NB4 (cell line): ENCODE results near the gene PCNX2.

Experiments used
- DNase-seq: peaks from one replicate; pipeline ENCODE4 v3.0.0; 2010; ENCODE audit warnings: low read depth
- H3K4me3 ChIP-seq: one replicate; pipeline ENCODE4 v1.5.1; 2011; ENCODE audit warnings: mild to moderate bottlenecking, low read depth, low read length, moderate library complexity
- MYC ChIP-seq: IDR thresholded peaks from 2 replicates; pipeline ENCODE4 v1.6.1; 2011; ENCODE audit warnings: low read depth, low read length
- POLR2A ChIP-seq: IDR thresholded peaks from 2 replicates; pipeline ENCODE4 v1.6.1; 2011; ENCODE audit warnings: mild to moderate bottlenecking; ENCODE audit not compliant: insufficient read length; ENCODE audit errors: extremely low read depth
- TF ChIP-seq, protein P1 (sequence below): IDR thresholded peaks from one replicate; pipeline ENCODE4 v1.5.1; 2012; ENCODE audit warnings: low read depth, low read length
- TF ChIP-seq, protein P2 (sequence below): IDR thresholded peaks from 2 replicates; pipeline ENCODE4 v1.6.1; 2011; ENCODE audit warnings: low read depth, low read length

The PCNX2 gene

DNA sequence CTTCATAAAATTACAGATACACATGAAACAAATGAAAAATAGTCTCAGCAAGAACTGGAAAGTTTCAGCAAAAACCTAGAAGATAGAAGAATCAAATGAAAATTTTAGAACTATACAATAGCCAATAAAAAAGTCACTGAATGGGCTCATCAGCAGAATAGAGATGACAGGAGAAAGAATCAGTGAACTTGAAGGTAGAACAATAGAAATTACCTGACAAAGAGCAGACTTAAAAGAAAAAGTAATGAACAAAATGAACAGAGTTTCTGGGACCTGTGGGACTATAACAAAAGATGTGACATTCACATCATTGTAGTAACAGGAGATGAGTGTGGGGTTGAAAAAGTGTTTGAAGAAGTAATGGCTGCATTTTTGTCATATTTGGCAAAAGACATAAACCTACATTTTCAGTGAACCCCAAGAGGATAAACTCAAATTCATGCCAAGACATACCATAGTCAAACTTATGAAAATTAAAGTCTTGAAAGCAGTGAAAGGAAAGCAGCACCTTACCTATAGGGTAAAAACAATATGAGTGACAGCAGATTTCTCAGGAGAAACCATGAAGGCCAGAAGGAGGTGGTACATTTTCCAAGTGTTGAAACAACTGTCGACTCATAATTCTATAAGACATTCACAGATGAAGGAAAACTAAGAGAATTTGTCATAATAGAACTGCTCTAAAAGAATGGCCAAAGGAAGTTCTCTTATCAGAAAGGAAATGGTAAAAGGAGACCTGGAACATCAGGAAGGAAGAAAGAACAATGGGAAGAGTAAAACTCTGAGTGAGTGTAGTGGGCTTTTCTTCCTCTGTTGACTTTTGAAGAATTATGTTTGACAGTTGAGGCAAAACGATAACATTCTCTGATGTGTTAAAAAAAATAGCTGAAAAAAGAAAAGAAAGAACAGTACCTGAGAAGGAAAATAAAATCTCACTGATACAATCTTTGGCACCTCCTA lies 321.6 kb downstream of the PCNX2 start:
- no peak for TF ChIP-seq POLR2A
- no peak for TF ChIP-seq MYC
- TF ChIP-seq, protein P1, sequence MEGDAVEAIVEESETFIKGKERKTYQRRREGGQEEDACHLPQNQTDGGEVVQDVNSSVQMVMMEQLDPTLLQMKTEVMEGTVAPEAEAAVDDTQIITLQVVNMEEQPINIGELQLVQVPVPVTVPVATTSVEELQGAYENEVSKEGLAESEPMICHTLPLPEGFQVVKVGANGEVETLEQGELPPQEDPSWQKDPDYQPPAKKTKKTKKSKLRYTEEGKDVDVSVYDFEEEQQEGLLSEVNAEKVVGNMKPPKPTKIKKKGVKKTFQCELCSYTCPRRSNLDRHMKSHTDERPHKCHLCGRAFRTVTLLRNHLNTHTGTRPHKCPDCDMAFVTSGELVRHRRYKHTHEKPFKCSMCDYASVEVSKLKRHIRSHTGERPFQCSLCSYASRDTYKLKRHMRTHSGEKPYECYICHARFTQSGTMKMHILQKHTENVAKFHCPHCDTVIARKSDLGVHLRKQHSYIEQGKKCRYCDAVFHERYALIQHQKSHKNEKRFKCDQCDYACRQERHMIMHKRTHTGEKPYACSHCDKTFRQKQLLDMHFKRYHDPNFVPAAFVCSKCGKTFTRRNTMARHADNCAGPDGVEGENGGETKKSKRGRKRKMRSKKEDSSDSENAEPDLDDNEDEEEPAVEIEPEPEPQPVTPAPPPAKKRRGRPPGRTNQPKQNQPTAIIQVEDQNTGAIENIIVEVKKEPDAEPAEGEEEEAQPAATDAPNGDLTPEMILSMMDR, result no peak
- TF ChIP-seq, protein P2, sequence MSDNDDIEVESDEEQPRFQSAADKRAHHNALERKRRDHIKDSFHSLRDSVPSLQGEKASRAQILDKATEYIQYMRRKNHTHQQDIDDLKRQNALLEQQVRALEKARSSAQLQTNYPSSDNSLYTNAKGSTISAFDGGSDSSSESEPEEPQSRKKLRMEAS, result no peak
- no peak overlapping the region for H3K4me3 ChIP-seq
- no peak for DNase-seq

DNA sequence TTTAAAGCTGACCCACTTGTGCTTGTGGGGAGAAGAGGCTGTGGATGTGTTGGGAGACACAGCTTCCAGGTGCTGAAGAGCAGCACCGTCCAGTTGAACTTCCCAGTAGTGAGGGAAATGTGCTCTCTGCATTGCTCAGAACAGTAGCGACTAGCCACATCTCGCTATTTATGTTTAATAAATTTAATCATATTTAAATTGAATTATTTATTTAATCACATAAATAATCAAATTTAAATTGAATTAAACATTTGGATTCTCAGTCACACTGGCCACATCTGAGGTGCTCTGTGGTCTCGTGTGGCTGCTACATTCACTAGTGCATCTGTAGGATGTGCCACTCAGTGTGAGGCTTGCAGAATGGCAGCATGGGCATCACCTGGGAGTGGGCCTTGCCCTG lies 325.0 kb downstream of the PCNX2 start:
- TF ChIP-seq, protein P1, result no peak
- TF ChIP-seq MYC, result no peak
- TF ChIP-seq POLR2A, result no peak
- TF ChIP-seq, protein P2, result no peak
- no peak for DNase-seq
- H3K4me3 ChIP-seq, result no peak overlapping the region

DNA sequence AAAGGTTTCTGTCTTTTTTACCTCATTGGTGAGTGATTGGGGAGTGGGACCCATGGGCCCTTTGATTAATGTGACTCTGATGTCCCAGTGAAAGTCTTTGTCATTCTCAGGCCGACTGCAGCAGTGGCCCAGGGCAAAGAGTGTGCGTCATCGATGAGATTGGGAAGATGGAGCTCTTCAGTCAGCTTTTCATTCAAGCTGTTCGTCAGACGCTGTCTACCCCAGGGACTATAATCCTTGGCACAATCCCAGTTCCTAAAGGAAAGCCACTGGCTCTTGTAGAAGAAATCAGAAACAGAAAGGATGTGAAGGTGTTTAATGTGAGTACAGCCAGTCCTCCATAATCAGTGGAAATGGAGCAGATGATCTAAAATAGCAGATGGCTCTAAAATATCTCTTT lies 325.7 kb downstream of the PCNX2 start:
- TF ChIP-seq, protein P2, result no peak
- TF ChIP-seq, protein P1, result no peak
- TF ChIP-seq MYC (no peak), POLR2A (no peak)
- H3K4me3 ChIP-seq, result no peak overlapping the region
- DNase-seq, result no peak

DNA sequence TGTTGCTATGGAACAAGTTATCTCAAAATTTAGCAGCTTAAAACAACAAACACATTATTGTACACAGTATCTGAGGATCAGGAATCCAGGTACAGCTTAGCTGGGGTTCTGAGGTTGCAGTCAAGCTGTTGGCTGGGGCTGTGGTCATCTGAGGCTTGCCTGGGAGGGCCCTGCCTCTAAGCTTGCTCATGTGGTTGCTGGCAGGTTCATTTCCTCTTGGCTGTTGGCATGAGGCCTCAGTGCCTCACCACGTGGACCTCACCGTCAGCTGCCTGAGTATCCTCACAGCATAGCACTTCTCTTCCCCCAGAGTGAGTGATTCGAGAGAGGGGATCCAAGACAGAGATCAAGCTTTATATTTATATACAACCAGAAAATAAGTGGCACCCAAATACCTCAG lies 326.6 kb downstream of the PCNX2 start:
- H3K4me3 ChIP-seq, result no peak overlapping the region
- TF ChIP-seq POLR2A (no peak), MYC (peak; percentile 75)
- TF ChIP-seq, protein P2, result peak; percentile 91
- TF ChIP-seq, protein P1, result no peak
- DNase-seq, result peak; percentile 65

DNA sequence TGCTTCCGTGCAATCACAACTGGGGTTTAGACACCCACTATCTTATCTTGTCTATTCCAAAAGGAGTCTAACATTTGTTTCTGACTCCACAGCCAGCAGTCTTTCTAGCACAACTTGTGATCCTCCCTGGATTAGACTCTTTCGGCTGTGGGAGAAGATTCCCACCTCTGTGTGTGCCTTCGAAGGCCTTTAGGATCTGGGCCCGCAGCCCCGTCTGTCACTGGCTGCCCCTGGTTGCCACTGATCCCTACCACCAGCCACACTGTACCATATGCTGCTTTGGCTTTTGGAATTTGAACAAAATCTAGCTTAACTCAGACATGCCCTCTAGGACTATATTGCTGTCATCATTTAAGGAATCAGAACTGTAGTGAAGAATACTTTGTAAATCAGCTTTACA lies 327.1 kb downstream of the PCNX2 start:
- TF ChIP-seq, protein P1, result no peak
- TF ChIP-seq MYC, result no peak
- TF ChIP-seq POLR2A, result no peak
- TF ChIP-seq, protein P2, result no peak
- no peak overlapping the region for H3K4me3 ChIP-seq
- no peak for DNase-seq
